Endothelial cell (in vitro differentiated cells): ENCODE data around the gene SEMA6B. TPM values are rescaled to one million over a fixed set of nuclear protein-coding genes. Genes with fewer than 3 reads are reported as not detected.
"Not testable (repeated sequence)": the region's sequence is repeated elsewhere in the genome, so short reads cannot be mapped to it uniquely, and the experiment has no call there.

ENCODE experiments used
- DNase-seq: peaks from one replicate; pipeline ENCODE4 v3.0.0; 2021; ENCODE audit warnings: low spot score
- H3K27ac Mint-ChIP-seq: one replicate; pipeline ENCODE4 v1.8.0; 2021; ENCODE audit warnings: mixed read lengths, inconsistent platforms; ENCODE audit not compliant: unreplicated experiment
- H3K27me3 Mint-ChIP-seq: one replicate; pipeline ENCODE4 v1.8.0; 2021; ENCODE audit warnings: mild to moderate bottlenecking, moderate library complexity, mixed read lengths, inconsistent platforms; ENCODE audit not compliant: unreplicated experiment
- H3K36me3 Mint-ChIP-seq: one replicate; pipeline ENCODE4 v1.8.0; 2021; ENCODE audit warnings: mild to moderate bottlenecking, low read depth, mixed read lengths, inconsistent platforms; ENCODE audit not compliant: unreplicated experiment
- H3K4me1 Mint-ChIP-seq: one replicate; pipeline ENCODE4 v1.8.0; 2021; ENCODE audit warnings: mild to moderate bottlenecking, mixed read lengths, inconsistent platforms; ENCODE audit not compliant: unreplicated experiment
- H3K4me3 Mint-ChIP-seq: one replicate; pipeline ENCODE4 v1.8.0; 2021; ENCODE audit warnings: mild to moderate bottlenecking, mixed read lengths, inconsistent platforms; ENCODE audit not compliant: unreplicated experiment
- H3K9me3 Mint-ChIP-seq: one replicate; pipeline ENCODE4 v1.8.0; 2021; ENCODE audit warnings: mixed read lengths, inconsistent platforms; ENCODE audit not compliant: unreplicated experiment
- total RNA-seq: library from RNA; stranded (reverse); fragmentation: NEBNext Ultra II Directional; extraction: Animal tissue kit (Norgen Biotek cat#: 25700); gene quantifications from one replicate; pipeline ENCODE4 v1.2.1, GENCODE V29; 2021; ENCODE audit not compliant: unreplicated experiment
- TF ChIP-seq, protein P1 (sequence below): fragments of 200-600 bp; sonication (generic); IDR thresholded peaks from one replicate; pipeline ENCODE4 v1.5.0; 2021; ENCODE audit warnings: antibody characterized with exemption; ENCODE audit not compliant: unreplicated experiment

SEMA6B gene
- total RNA-seq, 1 donor from 2014 or later: 43.7 TPM

GRCh38 chr19:4533835-4534424 is 25.6 kb downstream of the SEMA6B start:
- no peak overlapping the region for H3K4me3 Mint-ChIP-seq
- no peaks in the 10 kb centered on the region for H3K4me1 Mint-ChIP-seq
- TF ChIP-seq, protein P1, sequence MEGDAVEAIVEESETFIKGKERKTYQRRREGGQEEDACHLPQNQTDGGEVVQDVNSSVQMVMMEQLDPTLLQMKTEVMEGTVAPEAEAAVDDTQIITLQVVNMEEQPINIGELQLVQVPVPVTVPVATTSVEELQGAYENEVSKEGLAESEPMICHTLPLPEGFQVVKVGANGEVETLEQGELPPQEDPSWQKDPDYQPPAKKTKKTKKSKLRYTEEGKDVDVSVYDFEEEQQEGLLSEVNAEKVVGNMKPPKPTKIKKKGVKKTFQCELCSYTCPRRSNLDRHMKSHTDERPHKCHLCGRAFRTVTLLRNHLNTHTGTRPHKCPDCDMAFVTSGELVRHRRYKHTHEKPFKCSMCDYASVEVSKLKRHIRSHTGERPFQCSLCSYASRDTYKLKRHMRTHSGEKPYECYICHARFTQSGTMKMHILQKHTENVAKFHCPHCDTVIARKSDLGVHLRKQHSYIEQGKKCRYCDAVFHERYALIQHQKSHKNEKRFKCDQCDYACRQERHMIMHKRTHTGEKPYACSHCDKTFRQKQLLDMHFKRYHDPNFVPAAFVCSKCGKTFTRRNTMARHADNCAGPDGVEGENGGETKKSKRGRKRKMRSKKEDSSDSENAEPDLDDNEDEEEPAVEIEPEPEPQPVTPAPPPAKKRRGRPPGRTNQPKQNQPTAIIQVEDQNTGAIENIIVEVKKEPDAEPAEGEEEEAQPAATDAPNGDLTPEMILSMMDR: no peak
- no peak overlapping the region for H3K27ac Mint-ChIP-seq
- no peak for DNase-seq
- no peaks in the 10 kb centered on the region for H3K9me3 Mint-ChIP-seq
- H3K27me3 Mint-ChIP-seq: no peaks in the 10 kb centered on the region
- no peaks in the 10 kb centered on the region for H3K36me3 Mint-ChIP-seq

- Mint-ChIP-seq H3K36me3 (no peaks in the 10 kb centered on the region), H3K4me3 (no peak overlapping the region), H3K4me1 (no peaks in the 10 kb centered on the region), H3K27ac (no peak overlapping the region), H3K9me3 (no peaks in the 10 kb centered on the region), H3K27me3 (no peaks in the 10 kb centered on the region)
- TF ChIP-seq, protein P1: no peak
- no peak for DNase-seq
These were observed 26.1 kb downstream of the SEMA6B start for GRCh38 chr19:4533334-4533733.

DNA sequence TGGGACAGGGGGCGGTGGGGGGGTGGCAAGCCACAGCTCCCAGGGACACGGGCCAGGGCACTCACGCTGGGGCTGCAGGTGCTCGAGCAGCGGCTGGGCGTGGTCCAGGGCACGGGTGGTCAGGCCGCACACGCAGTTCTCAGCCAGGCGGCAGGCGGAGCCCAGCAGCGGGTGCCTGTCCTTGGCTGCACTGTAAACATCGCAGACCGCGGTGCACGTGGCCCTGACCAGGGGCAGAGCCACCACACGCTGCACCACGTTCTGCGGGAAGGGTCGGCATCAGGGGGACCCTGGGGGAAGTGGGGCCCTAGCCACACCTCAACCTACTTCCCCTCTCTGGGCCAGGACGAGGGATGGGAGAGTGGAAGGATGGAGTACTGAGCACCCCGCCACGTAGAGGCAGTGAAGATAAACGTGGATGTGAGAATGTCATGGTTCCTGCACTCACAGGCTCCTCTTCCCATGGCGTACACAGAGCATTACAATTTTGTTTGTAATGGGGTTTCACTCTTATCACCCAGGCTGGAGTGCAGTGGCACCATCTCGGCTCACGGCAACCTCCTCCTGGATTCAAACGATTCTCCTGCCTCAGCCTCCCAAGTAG is 27.8 kb downstream of the SEMA6B start:
- no peak for DNase-seq
- Mint-ChIP-seq H3K4me1 (no peaks in the 10 kb centered on the region), H3K4me3 (no peak overlapping the region), H3K27ac (no peak overlapping the region), H3K9me3 (no peaks in the 10 kb centered on the region), H3K27me3 (no peaks in the 10 kb centered on the region), H3K36me3 (no peaks in the 10 kb centered on the region)
- TF ChIP-seq, protein P1: no peak

- DNase-seq: no peak
- Mint-ChIP-seq H3K36me3 (no peaks in the 10 kb centered on the region), H3K4me3 (no peak overlapping the region), H3K27ac (no peak overlapping the region), H3K9me3 (no peaks in the 10 kb centered on the region), H3K27me3 (no peaks in the 10 kb centered on the region), H3K4me1 (peaks cover 2% of the 10 kb centered on the region)
- TF ChIP-seq, protein P1: no peak
These were observed 29.5 kb downstream of the SEMA6B start for GRCh38 chr19:4529924-4530522.

- H3K4me1 Mint-ChIP-seq: peaks cover 2% of the 10 kb centered on the region
- no peak overlapping the region for H3K4me3 Mint-ChIP-seq
- DNase-seq: no peak
- TF ChIP-seq, protein P1: no peak
- H3K27ac Mint-ChIP-seq: no peak overlapping the region
- no peaks in the 10 kb centered on the region for H3K9me3 Mint-ChIP-seq
- H3K27me3 Mint-ChIP-seq: peaks cover 2% of the 10 kb centered on the region
- no peaks in the 10 kb centered on the region for H3K36me3 Mint-ChIP-seq
These were observed 30.6 kb downstream of the SEMA6B start for GRCh38 chr19:4528843-4529242.

DNA sequence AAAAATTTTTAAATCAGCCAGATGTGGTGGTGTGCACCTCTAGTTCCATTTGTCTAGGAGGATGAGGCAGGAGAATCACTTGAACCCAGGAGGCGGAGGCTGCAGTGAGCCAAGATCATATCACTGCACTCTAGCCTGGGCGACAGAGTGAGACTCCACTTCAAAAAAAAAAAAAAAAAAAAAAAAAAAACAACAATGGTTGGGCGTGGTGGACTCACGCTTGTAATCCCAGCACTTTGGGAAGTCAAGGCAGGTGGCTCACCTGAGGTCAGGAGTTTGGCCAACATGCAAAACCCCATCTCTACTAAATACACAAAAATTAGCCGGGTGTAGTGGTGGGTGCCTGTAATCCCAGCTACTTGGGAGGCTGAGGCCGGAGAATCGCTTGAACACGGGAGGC is 32.1 kb downstream of the SEMA6B start:
- not testable (repeated sequence) for DNase-seq, H3K36me3 Mint-ChIP-seq, H3K27ac Mint-ChIP-seq, H3K4me3 Mint-ChIP-seq, H3K4me1 Mint-ChIP-seq, H3K27me3 Mint-ChIP-seq, H3K9me3 Mint-ChIP-seq
